K562 (cell line): ENCODE measurements around the gene ANKLE1.
A peak's percentile ranks its signal among the peaks of the same experiment; 100 is the strongest.

Experiments
- BCLAF1 ChIP-seq, 2 experiments: fragments of 450-650 bp in 1 of 2; IDR thresholded peaks; 2 replicates each; pipeline ENCODE4 v1.6.1; 2011 to 2017; ENCODE audit warnings: low read depth in 2 of 2, antibody characterized with exemption in 1 of 2, borderline replicate concordance in 1 of 2, low read length in 1 of 2, mild to moderate bottlenecking in 1 of 2, mixed read lengths in 1 of 2; ENCODE audit not compliant: control insufficient read depth in 1 of 2
- BRD4 ChIP-seq: fragments of 200-600 bp; sonication (generic); IDR thresholded peaks from 2 replicates; pipeline ENCODE4 v1.6.1; 2017; ENCODE audit warnings: inconsistent platforms
- CTCF ChIP-seq, 3 experiments: IDR thresholded peaks in 2 of 3; conservative IDR thresholded peaks in 1 of 3; 2 replicates each; pipeline ENCODE4 v1.5.1; 2011 to 2012; ENCODE audit warnings: low read length in 3 of 3, mild to moderate bottlenecking in 3 of 3, control low read depth in 2 of 3, improper control_type of control experiment in 1 of 3, inconsistent platforms in 1 of 3, low read depth in 1 of 3, mixed read lengths in 1 of 3, moderate library complexity in 1 of 3; ENCODE audit not compliant: insufficient read depth in 2 of 3
- ELF4 ChIP-seq: fragments of 450-650 bp; formaldehyde crosslinking; IDR thresholded peaks from 2 replicates; pipeline ENCODE4 v1.4.0; 2022; ENCODE audit warnings: missing genetic modification characterization
- EZH2 ChIP-seq: IDR thresholded peaks from 2 replicates; pipeline ENCODE4 v1.6.1; 2012; ENCODE audit warnings: low read depth, mild to moderate bottlenecking, inconsistent platforms, low read length, borderline replicate concordance
- KDM1A ChIP-seq, 2 experiments: fragments of 450-650 bp; IDR thresholded peaks; 2 replicates each; pipeline ENCODE4 v1.6.1; 2016; ENCODE audit warnings: mild to moderate bottlenecking in 2 of 2
- POLR2AphosphoS5 ChIP-seq: IDR thresholded peaks from 2 replicates; pipeline ENCODE4 v1.6.1; 2011; ENCODE audit warnings: mild to moderate bottlenecking, low read depth, low read length, moderate library complexity; ENCODE audit not compliant: control insufficient read depth, insufficient read depth
- ZBTB5 ChIP-seq: fragments of 450-650 bp; IDR thresholded peaks from 2 replicates; pipeline ENCODE4 v1.6.1; 2017; ENCODE audit warnings: antibody characterized with exemption
- TF ChIP-seq, protein P1 (sequence below): fragments of 250-450 bp; sonication (Bioruptor Pico); IDR thresholded peaks from 2 replicates; pipeline ENCODE4 v1.4.0; 2020

- TF ChIP-seq, protein P1, sequence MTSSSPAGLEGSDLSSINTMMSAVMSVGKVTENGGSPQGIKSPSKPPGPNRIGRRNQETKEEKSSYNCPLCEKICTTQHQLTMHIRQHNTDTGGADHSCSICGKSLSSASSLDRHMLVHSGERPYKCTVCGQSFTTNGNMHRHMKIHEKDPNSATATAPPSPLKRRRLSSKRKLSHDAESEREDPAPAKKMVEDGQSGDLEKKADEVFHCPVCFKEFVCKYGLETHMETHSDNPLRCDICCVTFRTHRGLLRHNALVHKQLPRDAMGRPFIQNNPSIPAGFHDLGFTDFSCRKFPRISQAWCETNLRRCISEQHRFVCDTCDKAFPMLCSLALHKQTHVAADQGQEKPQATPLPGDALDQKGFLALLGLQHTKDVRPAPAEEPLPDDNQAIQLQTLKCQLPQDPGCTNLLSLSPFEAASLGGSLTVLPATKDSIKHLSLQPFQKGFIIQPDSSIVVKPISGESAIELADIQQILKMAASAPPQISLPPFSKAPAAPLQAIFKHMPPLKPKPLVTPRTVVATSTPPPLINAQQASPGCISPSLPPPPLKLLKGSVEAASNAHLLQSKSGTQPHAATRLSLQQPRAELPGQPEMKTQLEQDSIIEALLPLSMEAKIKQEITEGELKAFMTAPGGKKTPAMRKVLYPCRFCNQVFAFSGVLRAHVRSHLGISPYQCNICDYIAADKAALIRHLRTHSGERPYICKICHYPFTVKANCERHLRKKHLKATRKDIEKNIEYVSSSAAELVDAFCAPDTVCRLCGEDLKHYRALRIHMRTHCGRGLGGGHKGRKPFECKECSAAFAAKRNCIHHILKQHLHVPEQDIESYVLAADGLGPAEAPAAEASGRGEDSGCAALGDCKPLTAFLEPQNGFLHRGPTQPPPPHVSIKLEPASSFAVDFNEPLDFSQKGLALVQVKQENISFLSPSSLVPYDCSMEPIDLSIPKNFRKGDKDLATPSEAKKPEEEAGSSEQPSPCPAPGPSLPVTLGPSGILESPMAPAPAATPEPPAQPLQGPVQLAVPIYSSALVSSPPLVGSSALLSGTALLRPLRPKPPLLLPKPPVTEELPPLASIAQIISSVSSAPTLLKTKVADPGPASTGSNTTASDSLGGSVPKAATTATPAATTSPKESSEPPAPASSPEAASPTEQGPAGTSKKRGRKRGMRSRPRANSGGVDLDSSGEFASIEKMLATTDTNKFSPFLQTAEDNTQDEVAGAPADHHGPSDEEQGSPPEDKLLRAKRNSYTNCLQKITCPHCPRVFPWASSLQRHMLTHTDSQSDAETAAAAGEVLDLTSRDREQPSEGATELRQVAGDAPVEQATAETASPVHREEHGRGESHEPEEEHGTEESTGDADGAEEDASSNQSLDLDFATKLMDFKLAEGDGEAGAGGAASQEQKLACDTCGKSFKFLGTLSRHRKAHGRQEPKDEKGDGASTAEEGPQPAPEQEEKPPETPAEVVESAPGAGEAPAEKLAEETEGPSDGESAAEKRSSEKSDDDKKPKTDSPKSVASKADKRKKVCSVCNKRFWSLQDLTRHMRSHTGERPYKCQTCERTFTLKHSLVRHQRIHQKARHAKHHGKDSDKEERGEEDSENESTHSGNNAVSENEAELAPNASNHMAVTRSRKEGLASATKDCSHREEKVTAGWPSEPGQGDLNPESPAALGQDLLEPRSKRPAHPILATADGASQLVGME (CRISPR knock-in tag): no peak
- TF ChIP-seq EZH2 (no peak), BCLAF1 (IDR thresholded peaks at IDR 0.05; ENCODE audit: borderline replicate concordance in 1 of 2, control insufficient read depth in 1 of 2, low read depth in 2 of 2, low read length in 1 of 2) (no peak), KDM1A (IDR thresholded peaks at IDR 0.05) (peak; percentile 79 to 88), CTCF (IDR thresholded peaks at IDR 0.05 in 2 of 3, conservative IDR thresholded peaks at IDR 0.05 in 1 of 3; ENCODE audit: insufficient read depth in 2 of 3, low read depth in 1 of 3, low read length in 3 of 3) (no peak), ZBTB5 (no peak), ELF4 (CRISPR knock-in tag) (no peak), BRD4 (no peak), POLR2AphosphoS5 (no peak)
These were observed 39.1 kb upstream of the ANKLE1 start for GRCh38 chr19:17242431-17243208.
